Gastroesophageal sphincter (tissue), 3 donors: Measurements from ENCODE around the gene CCDC32.

Experiments
- CTCF ChIP-seq, 4 experiments: fragments of 200-600 bp in 2 of 4; fragments of 450-650 bp in 2 of 4; sonication (generic) in 1 of 4; IDR thresholded peaks; one replicate each; pipeline ENCODE4 v1.5.1; 2017 to 2019; ENCODE audit warnings: antibody characterized with exemption in 4 of 4, mild to moderate bottlenecking in 2 of 4, moderate library complexity in 2 of 4
- EP300 ChIP-seq: sonication (generic); formaldehyde crosslinking; IDR thresholded peaks from one replicate; pipeline ENCODE4 v1.6.1; 2017; ENCODE audit warnings: antibody characterized with exemption, mild to moderate bottlenecking
- POLR2A ChIP-seq, 2 donors: fragments of 450-650 bp; IDR thresholded peaks; one replicate each; pipeline ENCODE4 v1.6.1; 2017; ENCODE audit warnings: antibody characterized with exemption in 2 of 2, mild to moderate bottlenecking in 2 of 2, moderate library complexity in 1 of 2
- POLR2AphosphoS5 ChIP-seq: sonication (generic); formaldehyde crosslinking; IDR thresholded peaks from one replicate; pipeline ENCODE4 v1.6.1; 2017; ENCODE audit warnings: antibody characterized with exemption

- TF ChIP-seq POLR2A (IDR thresholded peaks at IDR 0.05) (no peak), CTCF (IDR thresholded peaks at IDR 0.05) (no peak), EP300 (no peak), POLR2AphosphoS5 (no peak)
These were observed 2.3 kb upstream of the CCDC32 start for GRCh38 chr15:40567111-40567510.
